ENCODE measurements around the gene CACNA1S.
A peak's percentile ranks its signal among the peaks of the same experiment; 100 is the strongest.

The CACNA1S gene

GRCh38 chr1:201114245-201115131, 2.3 kb upstream of the CACNA1S start:
- DNase-seq, result peak; percentile 83 to 87

GRCh38 chr1:201113451-201114244, 1.4 kb upstream of the CACNA1S start:
- DNase-seq, result no peak

GRCh38 chr1:201112926-201113325, 700 bp upstream of the CACNA1S start:
- DNase-seq, result no peak

GRCh38 chr1:201111672-201112071, 554 bp downstream of the CACNA1S start:
- no peak for DNase-seq

- DNase-seq, result no peak
Measured at GRCh38 chr1:201111156-201111555, 1.1 kb downstream of the CACNA1S start.

- no peak for DNase-seq
Measured at GRCh38 chr1:201110616-201111015, 1.6 kb downstream of the CACNA1S start.

GRCh38 chr1:201110138-201110537, 2.1 kb downstream of the CACNA1S start:
- DNase-seq, result no peak

- DNase-seq, result no peak
Measured at GRCh38 chr1:201109651-201110050, 2.6 kb downstream of the CACNA1S start.

GRCh38 chr1:201108614-201109013, 3.6 kb downstream of the CACNA1S start:
- DNase-seq, result no peak

GRCh38 chr1:201105688-201106087, 6.5 kb downstream of the CACNA1S start:
- no peak for DNase-seq

- DNase-seq, result no peak
Measured at GRCh38 chr1:201104141-201104540, 8.1 kb downstream of the CACNA1S start.

GRCh38 chr1:201103666-201104065, 8.6 kb downstream of the CACNA1S start:
- DNase-seq, result no peak

GRCh38 chr1:201100169-201100930, 11.9 kb downstream of the CACNA1S start:
- DNase-seq, result no peak

GRCh38 chr1:201098992-201099677, 13.1 kb downstream of the CACNA1S start:
- DNase-seq, result no peak

GRCh38 chr1:201096977-201097856, 15.0 kb downstream of the CACNA1S start:
- DNase-seq, result no peak

GRCh38 chr1:201096041-201096461, 16.2 kb downstream of the CACNA1S start:
- no peak for DNase-seq

GRCh38 chr1:201095581-201095980, 16.6 kb downstream of the CACNA1S start:
- no peak for DNase-seq

- no peak for DNase-seq
Measured at GRCh38 chr1:201094832-201095231, 17.4 kb downstream of the CACNA1S start.

- DNase-seq, result no peak
Measured at GRCh38 chr1:201093962-201094361, 18.3 kb downstream of the CACNA1S start.

- no peak for DNase-seq
Measured at GRCh38 chr1:201093561-201093960, 18.7 kb downstream of the CACNA1S start.

GRCh38 chr1:201092738-201093137, 19.5 kb downstream of the CACNA1S start:
- DNase-seq, result no peak
